ENCODE measurements around the gene HELZ2.

The HELZ2 gene

DNA sequence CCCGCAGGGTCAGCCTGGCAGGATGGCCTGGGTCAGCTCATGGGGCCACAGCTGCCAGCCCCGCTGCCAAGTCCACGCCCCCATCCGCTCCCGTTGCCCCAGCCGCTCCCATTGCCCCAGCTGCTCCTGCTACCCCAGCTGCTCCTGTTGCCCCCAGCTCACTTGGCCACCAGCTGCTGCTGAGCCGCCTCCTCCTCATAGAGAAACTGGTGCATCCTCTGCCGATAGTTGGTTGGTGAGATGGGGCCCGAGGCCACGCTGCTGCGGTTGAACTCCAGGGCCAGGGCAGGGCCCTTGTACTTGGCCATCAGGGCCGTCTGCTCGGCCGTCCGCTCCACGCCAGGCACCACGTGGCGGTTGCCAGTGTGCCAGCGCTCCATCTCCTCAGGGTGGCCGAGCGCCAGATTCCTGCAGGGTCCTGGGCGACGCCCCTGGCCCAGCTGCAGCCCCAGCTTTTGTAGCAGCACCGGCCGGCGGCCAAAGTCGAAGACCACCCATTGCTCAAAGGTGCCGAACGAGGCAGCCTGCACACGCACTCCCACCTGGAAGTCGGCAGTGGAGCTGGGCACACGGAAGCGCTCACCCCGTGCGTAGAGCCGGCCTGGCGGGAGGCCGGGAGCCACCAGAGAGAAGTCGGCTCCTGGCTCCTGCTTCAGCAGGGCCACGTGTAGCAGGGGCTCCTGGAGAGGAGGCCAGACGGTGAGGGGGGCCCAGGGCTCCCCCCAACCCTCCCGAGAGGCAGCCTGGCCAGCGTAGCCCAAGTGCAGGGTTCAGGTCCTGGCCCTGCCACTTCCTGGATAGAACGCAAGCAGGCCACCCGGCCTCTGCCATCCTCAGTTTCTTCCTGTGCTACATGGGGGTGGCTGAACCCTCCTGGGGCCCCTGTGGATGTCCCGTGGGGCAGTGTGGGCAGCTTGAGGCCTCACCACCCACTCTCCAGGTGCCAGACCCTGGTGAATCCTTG lies 4.8 kb downstream of the HELZ2 start:
- Histone ChIP-seq H3K36me3 (ENCODE audit: control insufficient read depth, insufficient read depth, low read length) (peaks cover 14% of the 10 kb centered on the region; the same call in 1 of the 2 replicates), H3K27ac (ENCODE audit: low read length) (no peak overlapping the region)
- no CpG with 5 or more reads among the region's 46 CpGs for WGBS (ENCODE audit: insufficient coverage, insufficient read length)

GRCh38 chr20:63568170-63568981 lies 5.7 kb downstream of the HELZ2 start:
- DNase-seq (ENCODE audit: low read depth, low spot score): no peak
- peaks cover 14% of the 10 kb centered on the region; the same call in 1 of the 2 replicates for H3K36me3 ChIP-seq (ENCODE audit: control insufficient read depth, insufficient read depth, low read length)
- no peaks in the 10 kb centered on the region for H3K9me3 ChIP-seq (ENCODE audit: control insufficient read depth, insufficient read depth, low read length)
- no peak overlapping the region for H3K27ac ChIP-seq (ENCODE audit: low read length)
- WGBS (ENCODE audit: insufficient coverage, insufficient read length): no CpG with 5 or more reads among the region's 43 CpGs
- H3K4me3 ChIP-seq (ENCODE audit: low read length): no peak overlapping the region
- no peaks in the 10 kb centered on the region for H3K4me1 ChIP-seq (ENCODE audit: control insufficient read depth, insufficient read depth, low read length)
- H3K27me3 ChIP-seq (ENCODE audit: control insufficient read depth, insufficient read depth, low read length): no peaks in the 10 kb centered on the region

More for the DNA sequence above, 4.8 kb downstream of the HELZ2 start:
- DNase-seq (ENCODE audit: low read depth, low spot score): no peak
- H3K4me1 ChIP-seq (ENCODE audit: control insufficient read depth, insufficient read depth, low read length): no peaks in the 10 kb centered on the region
- H3K9me3 ChIP-seq (ENCODE audit: control insufficient read depth, insufficient read depth, low read length): no peaks in the 10 kb centered on the region
- H3K27me3 ChIP-seq (ENCODE audit: control insufficient read depth, insufficient read depth, low read length): no peaks in the 10 kb centered on the region
- no peak overlapping the region for H3K4me3 ChIP-seq (ENCODE audit: low read length)

- no peak overlapping the region for H3K27ac ChIP-seq (ENCODE audit: low read length)
- H3K27me3 ChIP-seq (ENCODE audit: control insufficient read depth, insufficient read depth, low read length): no peaks in the 10 kb centered on the region
- no peak for DNase-seq (ENCODE audit: low read depth, low spot score)
- H3K4me3 ChIP-seq (ENCODE audit: low read length): no peak overlapping the region
- H3K4me1 ChIP-seq (ENCODE audit: control insufficient read depth, insufficient read depth, low read length): no peaks in the 10 kb centered on the region
- H3K9me3 ChIP-seq (ENCODE audit: control insufficient read depth, insufficient read depth, low read length): no peaks in the 10 kb centered on the region
- WGBS (ENCODE audit: insufficient coverage, insufficient read length): no CpG with 5 or more reads among the region's 37 CpGs
- H3K36me3 ChIP-seq (ENCODE audit: control insufficient read depth, insufficient read depth, low read length): peaks cover 16% of the 10 kb centered on the region; the same call in 1 of the 2 replicates
Observed at GRCh38 chr20:63567386-63568169, 6.5 kb downstream of the HELZ2 start.

- Histone ChIP-seq H3K4me3 (ENCODE audit: low read length) (no peak overlapping the region), H3K27me3 (ENCODE audit: control insufficient read depth, insufficient read depth, low read length) (no peaks in the 10 kb centered on the region), H3K9me3 (ENCODE audit: control insufficient read depth, insufficient read depth, low read length) (no peaks in the 10 kb centered on the region), H3K4me1 (ENCODE audit: control insufficient read depth, insufficient read depth, low read length) (no peaks in the 10 kb centered on the region), H3K36me3 (ENCODE audit: control insufficient read depth, insufficient read depth, low read length) (peaks cover 15% of the 10 kb centered on the region; the same call in 1 of the 2 replicates), H3K27ac (ENCODE audit: low read length) (no peak overlapping the region)
- WGBS (ENCODE audit: insufficient coverage, insufficient read length): no CpG with 5 or more reads among the region's 22 CpGs
- DNase-seq (ENCODE audit: low read depth, low spot score): no peak
Observed at GRCh38 chr20:63567136-63567385, 7.0 kb downstream of the HELZ2 start.

- no peaks in the 10 kb centered on the region for H3K27me3 ChIP-seq (ENCODE audit: control insufficient read depth, insufficient read depth, low read length)
Observed at GRCh38 chr20:63566395-63567135, 7.5 kb downstream of the HELZ2 start.

GRCh38 chr20:63565699-63566335 lies 8.2 kb downstream of the HELZ2 start:
- Histone ChIP-seq H3K4me3 (ENCODE audit: low read length) (no peak overlapping the region), H3K9me3 (ENCODE audit: control insufficient read depth, insufficient read depth, low read length) (no peaks in the 10 kb centered on the region), H3K36me3 (ENCODE audit: control insufficient read depth, insufficient read depth, low read length) (peaks cover 14% of the 10 kb centered on the region; the same call in 1 of the 2 replicates), H3K27ac (ENCODE audit: low read length) (no peak overlapping the region), H3K4me1 (ENCODE audit: control insufficient read depth, insufficient read depth, low read length) (no peaks in the 10 kb centered on the region), H3K27me3 (ENCODE audit: control insufficient read depth, insufficient read depth, low read length) (no peaks in the 10 kb centered on the region)
- no peak for DNase-seq (ENCODE audit: low read depth, low spot score)
- WGBS (ENCODE audit: insufficient coverage, insufficient read length): no CpG with 5 or more reads among the region's 43 CpGs

More at GRCh38 chr20:63566395-63567135, 7.5 kb downstream of the HELZ2 start:
- Histone ChIP-seq H3K27ac (ENCODE audit: low read length) (no peak overlapping the region), H3K36me3 (ENCODE audit: control insufficient read depth, insufficient read depth, low read length) (peaks cover 14% of the 10 kb centered on the region; the same call in 1 of the 2 replicates), H3K9me3 (ENCODE audit: control insufficient read depth, insufficient read depth, low read length) (no peaks in the 10 kb centered on the region), H3K4me1 (ENCODE audit: control insufficient read depth, insufficient read depth, low read length) (no peaks in the 10 kb centered on the region), H3K4me3 (ENCODE audit: low read length) (no peak overlapping the region)
- no peak for DNase-seq (ENCODE audit: low read depth, low spot score)
- WGBS (ENCODE audit: insufficient coverage, insufficient read length): no CpG with 5 or more reads among the region's 46 CpGs

- peaks cover 17% of the 10 kb centered on the region; the same call in 1 of the 2 replicates for H3K36me3 ChIP-seq (ENCODE audit: control insufficient read depth, insufficient read depth, low read length)
- H3K4me1 ChIP-seq (ENCODE audit: control insufficient read depth, insufficient read depth, low read length): no peaks in the 10 kb centered on the region
- no peak overlapping the region for H3K4me3 ChIP-seq (ENCODE audit: low read length)
- H3K9me3 ChIP-seq (ENCODE audit: control insufficient read depth, insufficient read depth, low read length): no peaks in the 10 kb centered on the region
- no peak for DNase-seq (ENCODE audit: low read depth, low spot score)
- no CpG with 5 or more reads among the region's 61 CpGs for WGBS (ENCODE audit: insufficient coverage, insufficient read length)
- H3K27ac ChIP-seq (ENCODE audit: low read length): no peak overlapping the region
- H3K27me3 ChIP-seq (ENCODE audit: control insufficient read depth, insufficient read depth, low read length): no peaks in the 10 kb centered on the region
Observed at GRCh38 chr20:63565021-63565698, 8.9 kb downstream of the HELZ2 start.

GRCh38 chr20:63564036-63564810 lies 9.8 kb downstream of the HELZ2 start:
- Histone ChIP-seq H3K27ac (ENCODE audit: low read length) (no peak overlapping the region), H3K4me1 (ENCODE audit: control insufficient read depth, insufficient read depth, low read length) (no peaks in the 10 kb centered on the region), H3K4me3 (ENCODE audit: low read length) (no peak overlapping the region), H3K27me3 (ENCODE audit: control insufficient read depth, insufficient read depth, low read length) (no peaks in the 10 kb centered on the region), H3K9me3 (ENCODE audit: control insufficient read depth, insufficient read depth, low read length) (no peaks in the 10 kb centered on the region), H3K36me3 (ENCODE audit: control insufficient read depth, insufficient read depth, low read length) (peaks cover 17% of the 10 kb centered on the region; the same call in 1 of the 2 replicates)
- WGBS (ENCODE audit: insufficient coverage, insufficient read length): no CpG with 5 or more reads among the region's 62 CpGs
- DNase-seq (ENCODE audit: low read depth, low spot score): no peak
